ENCODE data around the gene ANAPC13. TPM values are rescaled to one million over a fixed set of nuclear protein-coding genes. Genes with fewer than 3 reads are reported as not detected.

ANAPC13 gene
- total RNA-seq, 1 experiment from 2014 or later: 59.1 TPM

- DNase-seq (ENCODE audit: low read depth): peak; percentile 86
These were observed 2.4 kb downstream of the ANAPC13 start for GRCh38 chr3:134483195-134483900.

- DNase-seq (ENCODE audit: low read depth): no peak
These were observed 3.2 kb downstream of the ANAPC13 start for GRCh38 chr3:134482622-134483021.

GRCh38 chr3:134481166-134481565 is 4.6 kb downstream of the ANAPC13 start:
- no peak for DNase-seq (ENCODE audit: low read depth)

GRCh38 chr3:134480546-134480945 is 5.2 kb downstream of the ANAPC13 start:
- no peak for DNase-seq (ENCODE audit: low read depth)

- DNase-seq (ENCODE audit: low read depth): no peak
These were observed 7.8 kb downstream of the ANAPC13 start for GRCh38 chr3:134477938-134478337.

GRCh38 chr3:134477002-134477401 is 8.8 kb downstream of the ANAPC13 start:
- no peak for DNase-seq (ENCODE audit: low read depth)

- DNase-seq (ENCODE audit: low read depth): peak; percentile 39
These were observed 9.5 kb downstream of the ANAPC13 start for GRCh38 chr3:134476306-134476705.

GRCh38 chr3:134474956-134475355 is 10.8 kb downstream of the ANAPC13 start:
- DNase-seq (ENCODE audit: low read depth): no peak

GRCh38 chr3:134473868-134474546 is 11.8 kb downstream of the ANAPC13 start:
- peak; percentile 70 for DNase-seq (ENCODE audit: low read depth)

GRCh38 chr3:134472831-134473230 is 13.0 kb downstream of the ANAPC13 start:
- no peak for DNase-seq (ENCODE audit: low read depth)

GRCh38 chr3:134471521-134472193 is 14.1 kb downstream of the ANAPC13 start:
- DNase-seq (ENCODE audit: low read depth): peak; percentile 93

GRCh38 chr3:134468519-134468918 is 17.3 kb downstream of the ANAPC13 start:
- no peak for DNase-seq (ENCODE audit: low read depth)

- DNase-seq (ENCODE audit: low read depth): no peak
These were observed 19.5 kb downstream of the ANAPC13 start for GRCh38 chr3:134466331-134466730.

GRCh38 chr3:134464689-134465365 is 21.0 kb downstream of the ANAPC13 start:
- DNase-seq (ENCODE audit: low read depth): no peak

- peak; percentile 88 for DNase-seq (ENCODE audit: low read depth)
These were observed 21.6 kb downstream of the ANAPC13 start for GRCh38 chr3:134464064-134464688.

- no peak for DNase-seq (ENCODE audit: low read depth)
These were observed 22.1 kb downstream of the ANAPC13 start for GRCh38 chr3:134463676-134464063.

- DNase-seq (ENCODE audit: low read depth): no peak
These were observed 23.3 kb downstream of the ANAPC13 start for GRCh38 chr3:134462331-134462941.

- DNase-seq (ENCODE audit: low read depth): peak; percentile 59
These were observed 24.8 kb downstream of the ANAPC13 start for GRCh38 chr3:134460965-134461364.

- DNase-seq (ENCODE audit: low read depth): no peak
These were observed 26.2 kb downstream of the ANAPC13 start for GRCh38 chr3:134459562-134459961.

- DNase-seq (ENCODE audit: low read depth): no peak
These were observed 27.3 kb downstream of the ANAPC13 start for GRCh38 chr3:134458406-134458945.

All from Daoy (cell line).